HTERT RPE-1 (cell line): ENCODE results near the gene PDE6C.
"Not testable (repeated sequence)": the region's sequence is repeated elsewhere in the genome, so short reads cannot be mapped to it uniquely, and the experiment has no call there.

ENCODE experiments used
- in situ Hi-C: fragments of 300-500 bp; cut with MboI; formaldehyde crosslinking; loops from 4 replicates; pipeline ENCODE4 v1.14.3; 2020; ENCODE audit warnings: low sequenced_read_pairs

PDE6C gene

GRCh38 chr10:93629647-93630305, 17.4 kb downstream of the PDE6C start:
- in situ Hi-C loops, result no loop called here

- in situ Hi-C loops, result no loop called here
These were observed 18.6 kb downstream of the PDE6C start for GRCh38 chr10:93630625-93631557.

- in situ Hi-C loops, result no loop called here
These were observed 27.5 kb downstream of the PDE6C start for GRCh38 chr10:93639791-93640190.

GRCh38 chr10:93652857-93653256, 40.5 kb downstream of the PDE6C start:
- in situ Hi-C loops, result no loop called here

GRCh38 chr10:93654201-93654600, 41.9 kb downstream of the PDE6C start:
- in situ Hi-C loops, result no loop called here

GRCh38 chr10:93656155-93656554, 43.8 kb downstream of the PDE6C start:
- in situ Hi-C loops, result no loop called here

GRCh38 chr10:93657757-93658156, 45.4 kb downstream of the PDE6C start:
- in situ Hi-C loops, result no loop called here

GRCh38 chr10:93666030-93666429, 53.7 kb downstream of the PDE6C start:
- in situ Hi-C loops, result no loop called here

- in situ Hi-C loops, result no loop called here
These were observed 55.5 kb downstream of the PDE6C start for GRCh38 chr10:93667795-93668194.

- in situ Hi-C loops, result no loop called here
These were observed 58.0 kb downstream of the PDE6C start for GRCh38 chr10:93670372-93670771.

- in situ Hi-C loops, result no loop called here
These were observed 58.7 kb downstream of the PDE6C start for GRCh38 chr10:93671042-93671441.

- in situ Hi-C loops, result no loop called here
These were observed 59.8 kb downstream of the PDE6C start for GRCh38 chr10:93672022-93672678.

- in situ Hi-C loops, result no loop called here
These were observed 60.6 kb downstream of the PDE6C start for GRCh38 chr10:93672890-93673289.

GRCh38 chr10:93673791-93674190, 61.5 kb downstream of the PDE6C start:
- in situ Hi-C loops, result no loop called here

- in situ Hi-C loops, result no loop called here
These were observed 66.0 kb downstream of the PDE6C start for GRCh38 chr10:93678386-93678785.

- in situ Hi-C loops, result no loop called here
These were observed 66.7 kb downstream of the PDE6C start for GRCh38 chr10:93678805-93679587.

- in situ Hi-C loops, result no loop called here
These were observed 68.2 kb downstream of the PDE6C start for GRCh38 chr10:93680412-93681047.

GRCh38 chr10:93687737-93688136, 75.4 kb downstream of the PDE6C start:
- in situ Hi-C loops, result no loop called here

- in situ Hi-C loops, result no loop called here
These were observed 83.4 kb downstream of the PDE6C start for GRCh38 chr10:93695740-93696139.

GRCh38 chr10:93696582-93696981, 84.2 kb downstream of the PDE6C start:
- in situ Hi-C loops, result not testable (repeated sequence)
